Stimulated activated CD8-positive, alpha-beta memory T cell treated with anti-CD3 and anti-CD28 coated beads, Interleukin-4, amount 100 ng/mL, for 1 hour (primary cell): Measurements from ENCODE around the gene ARHGAP4.

Experiments
- DNase-seq, 2 donors: peaks; one replicate each; pipeline ENCODE4 v3.0.0-alpha.2; 2020; ENCODE audit warnings: low read depth in 2 of 2, low spot score in 1 of 2

The ARHGAP4 gene

GRCh38 chrX:153925739-153926551 is at the start of gene ARHGAP4:
TSS of gene ARHGAP4 (minus strand) at chrX:153926264. CDS start at chrX:153926202, 62 bp downstream.
- no peak for DNase-seq

GRCh38 chrX:153974726-153975286 is 48.7 kb upstream of the ARHGAP4 start:
- no peak for DNase-seq

DNA sequence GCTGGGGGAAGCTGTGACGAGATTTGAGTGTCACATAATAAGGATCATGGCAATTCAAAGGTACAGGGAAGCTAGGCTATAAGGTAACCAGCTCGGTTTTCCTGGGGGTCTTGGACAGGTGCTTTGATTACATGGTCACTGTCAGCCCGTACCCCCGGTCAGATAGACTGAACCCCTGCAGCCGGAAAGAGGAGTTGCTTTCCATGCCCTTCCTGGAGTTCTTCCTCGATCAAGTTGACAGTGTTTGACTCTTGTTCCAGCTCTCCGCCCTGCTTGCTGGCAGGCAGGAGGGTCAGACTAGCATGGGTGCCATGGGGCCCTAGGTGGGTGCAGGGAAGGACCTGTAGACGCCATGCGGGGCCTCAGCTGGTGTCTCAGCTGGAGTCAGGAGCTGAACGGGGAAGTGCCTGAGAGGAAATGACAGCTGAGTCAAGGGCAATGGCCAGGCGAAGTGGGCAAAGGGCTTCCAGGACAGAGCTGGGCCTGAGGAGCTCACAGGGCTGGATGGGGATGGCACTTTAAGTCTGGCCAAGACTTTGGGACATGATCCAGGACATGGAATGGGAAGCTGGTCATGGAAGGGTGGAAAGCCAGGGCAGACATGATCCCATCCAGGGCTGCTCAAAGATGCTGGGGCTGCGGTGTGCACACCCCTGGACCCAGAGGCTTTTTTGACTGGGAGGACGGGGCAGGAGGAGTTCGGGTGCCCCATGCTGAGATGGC is 48.1 kb upstream of the ARHGAP4 start:
- DNase-seq = no peak

DNA sequence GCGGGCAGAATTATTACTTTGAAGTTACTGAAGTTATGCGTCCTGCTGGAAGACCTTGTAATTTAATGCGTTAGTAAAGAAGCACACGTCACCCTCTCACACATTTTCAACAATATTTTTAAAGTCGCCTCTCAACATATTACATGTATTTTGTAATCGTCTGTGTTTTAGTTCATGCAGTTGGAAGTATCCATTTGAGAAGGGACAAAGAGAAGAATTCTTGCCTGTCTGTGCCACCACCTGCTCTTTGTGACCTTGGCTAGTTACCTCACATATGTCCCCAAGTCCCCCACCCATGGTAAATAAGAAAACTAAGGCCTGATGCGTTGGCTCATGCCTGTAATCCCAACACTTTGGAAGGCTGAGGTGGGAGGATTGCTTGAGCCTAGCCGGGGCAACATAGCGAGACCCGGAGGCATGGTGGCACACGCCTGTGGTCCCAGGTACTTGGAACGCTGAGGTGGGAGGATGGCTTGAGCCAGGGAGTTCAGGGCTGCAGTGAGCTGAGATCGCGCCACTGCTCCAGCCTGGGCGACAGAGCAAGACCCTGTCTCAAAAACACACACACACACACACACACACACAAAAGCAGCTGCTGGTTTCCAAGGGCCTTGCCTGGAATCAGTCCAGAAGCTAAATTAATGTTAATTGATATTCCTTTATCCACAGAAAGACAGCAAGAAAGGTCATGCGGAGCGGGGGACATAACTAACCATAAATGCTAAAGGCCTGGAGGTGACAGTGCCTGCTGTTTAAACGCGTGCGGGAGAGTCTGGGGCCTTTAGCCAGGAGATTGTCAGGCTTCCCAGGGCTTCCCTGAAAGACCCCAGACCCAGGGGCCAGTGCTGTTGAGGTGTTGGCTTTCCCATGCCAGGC is 47.3 kb upstream of the ARHGAP4 start:
- no peak for DNase-seq

DNA sequence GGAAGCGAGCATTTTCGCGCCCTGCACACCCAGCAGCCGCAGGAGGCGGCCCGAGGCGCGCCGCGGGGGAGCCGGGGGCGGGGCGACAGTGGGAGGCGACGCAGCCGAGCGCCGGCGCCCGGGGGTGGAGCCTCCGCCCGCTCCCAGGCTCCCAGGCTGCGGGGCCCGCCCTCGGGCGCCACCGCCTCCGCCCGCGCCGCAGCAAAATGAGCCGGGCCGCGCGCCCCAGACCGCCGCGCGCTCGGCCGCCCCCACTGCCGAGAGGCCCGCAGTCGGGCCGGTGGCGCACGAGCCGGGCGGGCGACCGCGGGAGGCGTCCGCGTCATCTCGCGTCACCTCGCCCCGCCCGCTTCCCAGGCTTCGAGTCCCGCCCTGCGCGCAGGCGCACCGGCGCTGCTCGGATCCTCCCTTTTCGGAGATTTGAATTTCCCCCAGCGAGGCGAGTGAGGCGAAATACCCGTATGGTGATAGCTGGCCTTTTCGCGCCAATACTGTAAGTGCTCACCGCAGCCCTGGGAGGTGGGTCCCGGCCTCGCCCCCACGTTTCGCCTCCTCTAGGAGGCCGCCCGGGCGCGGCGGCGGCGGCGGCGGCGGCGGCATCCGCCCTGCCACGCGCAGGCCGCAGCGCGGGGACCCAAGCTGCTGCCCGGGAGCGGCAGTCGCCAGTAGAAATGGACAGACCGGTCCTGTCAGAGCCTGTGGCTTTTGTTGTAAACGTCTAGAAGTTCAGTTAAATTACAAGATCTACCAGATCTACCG is 46.5 kb upstream of the ARHGAP4 start, which contains the start of gene TMEM187:
Gene TMEM187, plus strand, starts transcription at position 387 of the 759 bp plus-strand sequence. CDS start 9,309 bp downstream, outside the sequence.
- DNase-seq = peak; percentile 69 to 76

GRCh38 chrX:153971450-153972367 is 45.6 kb upstream of the ARHGAP4 start, which contains the start of gene HCFC1:
TSS of gene HCFC1 (minus strand) at chrX:153971818. CDS start at chrX:153970840, 978 bp downstream.
- peak; percentile 81 to 88 for DNase-seq

GRCh38 chrX:153971124-153971449 is 45.0 kb upstream of the ARHGAP4 start:
- peak; percentile 69 to 76 for DNase-seq

- no peak for DNase-seq
Observed at GRCh38 chrX:153970357-153971123, 44.5 kb upstream of the ARHGAP4 start.

GRCh38 chrX:153969904-153970356 is 43.9 kb upstream of the ARHGAP4 start:
- DNase-seq = no peak

- no peak for DNase-seq
Observed at GRCh38 chrX:153969125-153969903, 43.2 kb upstream of the ARHGAP4 start.

DNA sequence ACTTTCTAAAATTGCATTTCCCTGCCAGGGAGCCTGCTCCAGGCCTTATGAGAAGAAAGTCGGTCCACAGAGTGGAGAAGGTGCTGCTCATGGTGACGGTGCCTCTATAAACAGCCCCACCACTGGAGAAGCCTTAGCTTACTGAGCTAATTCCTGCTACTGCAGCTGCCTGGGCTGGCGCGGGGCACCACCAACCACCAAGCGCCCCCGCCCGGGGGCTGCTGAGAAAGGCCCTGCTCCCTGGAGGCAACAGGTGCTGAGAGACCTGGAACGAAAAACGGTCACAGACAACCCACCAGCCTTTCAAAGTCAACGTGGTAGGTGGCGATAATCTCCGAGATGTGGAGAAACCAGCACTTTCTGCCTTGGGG is 42.7 kb upstream of the ARHGAP4 start:
- DNase-seq = no peak

GRCh38 chrX:153968255-153968654 is 42.2 kb upstream of the ARHGAP4 start:
- DNase-seq = no peak

GRCh38 chrX:153967536-153968224 is 41.6 kb upstream of the ARHGAP4 start:
- DNase-seq = no peak

- no peak for DNase-seq
Observed at GRCh38 chrX:153966841-153967535, 40.9 kb upstream of the ARHGAP4 start.

- DNase-seq = no peak
Observed at GRCh38 chrX:153966283-153966688, 40.2 kb upstream of the ARHGAP4 start.

DNA sequence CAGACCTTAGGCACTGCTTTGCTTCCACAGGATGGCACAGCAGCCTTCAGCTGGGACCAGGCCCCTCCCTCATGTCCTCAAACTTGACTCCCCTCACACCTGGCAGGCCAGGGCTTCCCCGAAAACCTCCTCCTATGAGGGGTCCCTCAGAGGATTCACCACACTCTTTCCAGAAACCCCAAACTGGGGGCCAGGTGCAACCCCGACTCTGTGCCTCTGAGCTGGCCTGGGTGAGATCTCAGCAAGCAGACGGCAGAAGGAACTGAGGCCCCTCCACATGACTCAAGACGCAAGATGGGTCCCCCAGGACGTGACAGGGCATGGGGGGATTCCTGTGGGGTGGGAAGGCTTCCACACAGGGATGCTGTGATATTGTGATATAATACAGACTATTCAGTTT is 39.3 kb upstream of the ARHGAP4 start:
- DNase-seq = no peak
